DMS53 treated with DMSO at 0.1 percent for 48 hours (cell line): ENCODE measurements around the gene AGPAT2.
A peak's percentile ranks its signal among the peaks of the same experiment; 100 is the strongest.
"Not testable (repeated sequence)": the region's sequence is repeated elsewhere in the genome, so short reads cannot be mapped to it uniquely, and the experiment has no call there.

ENCODE experiments used
- DNase-seq: peaks from one replicate; lab custom pipeline; 2025; ENCODE audit not compliant: unreplicated experiment; lab: John Stamatoyannopoulos, UW

AGPAT2 gene

GRCh38 chr9:136720898-136721338 lies 33.7 kb upstream of the AGPAT2 start:
- no peak for DNase-seq

DNA sequence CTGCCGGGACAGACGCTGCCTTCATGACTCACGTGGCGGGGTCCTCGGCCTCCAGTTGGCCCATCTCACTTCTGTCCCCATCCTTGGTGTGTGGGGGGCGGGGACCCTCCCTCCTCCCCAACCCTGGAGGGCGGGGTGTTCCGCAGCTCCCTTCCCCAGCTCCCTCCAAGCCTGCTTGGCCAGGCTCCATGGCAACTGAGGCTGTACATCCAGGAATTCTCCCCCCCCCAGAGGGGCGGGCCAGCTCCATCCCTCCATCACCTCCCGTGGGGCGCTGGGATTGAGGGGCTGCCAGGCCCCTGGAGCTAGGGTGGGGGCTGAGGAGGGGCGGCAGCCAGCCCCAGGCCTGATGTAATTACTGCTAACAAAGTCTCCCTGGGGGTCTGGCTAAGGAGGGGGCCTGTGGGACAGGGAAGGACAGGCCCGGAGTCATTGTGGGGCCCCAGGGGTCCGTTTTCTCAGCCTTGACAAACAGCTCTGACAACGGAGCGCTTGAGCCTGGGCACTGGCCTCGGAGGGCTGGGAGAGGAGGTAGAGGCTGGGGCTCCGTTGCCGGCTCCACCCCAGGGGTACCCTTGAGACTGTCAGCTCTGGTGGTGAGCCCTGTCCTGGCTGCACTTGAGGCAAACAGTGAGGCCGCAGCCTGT lies 33.1 kb upstream of the AGPAT2 start:
- DNase-seq, result no peak

DNA sequence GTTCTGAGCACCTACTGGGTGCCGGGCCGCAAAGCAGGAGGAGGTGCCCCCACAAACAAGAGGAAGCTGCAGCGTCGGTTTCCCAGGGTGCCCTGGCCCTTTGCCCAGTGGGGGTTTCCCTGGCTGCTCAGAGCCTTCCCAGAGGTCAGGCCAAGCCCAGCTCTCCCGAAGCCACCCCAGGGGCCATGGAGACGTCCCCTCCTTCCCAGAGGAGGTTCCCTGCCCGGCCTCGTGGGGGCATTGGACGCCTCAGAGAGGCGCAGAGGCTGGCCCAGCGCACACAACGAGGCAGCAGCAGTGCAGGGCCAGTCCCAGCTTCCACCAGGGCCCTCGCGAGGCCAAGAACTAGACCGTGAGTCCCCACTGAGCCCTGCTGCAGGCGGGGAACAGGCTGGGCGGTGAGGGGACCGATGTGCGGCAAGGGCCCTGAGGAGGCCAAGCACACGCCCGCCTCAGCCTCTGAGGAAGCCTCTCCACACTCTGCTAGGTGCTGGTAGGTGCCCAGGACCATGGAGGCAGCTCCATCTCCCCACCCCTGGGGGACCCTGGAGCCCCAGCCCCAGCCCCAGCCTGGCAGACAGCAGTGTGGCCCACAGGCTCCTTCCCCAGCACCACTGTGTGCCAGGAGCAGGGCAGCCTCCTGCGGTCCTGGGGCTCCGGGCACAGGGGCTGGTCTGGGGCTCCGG lies 32.1 kb upstream of the AGPAT2 start:
- DNase-seq, result no peak

GRCh38 chr9:136718345-136719194 lies 31.3 kb upstream of the AGPAT2 start:
- DNase-seq, result no peak

DNA sequence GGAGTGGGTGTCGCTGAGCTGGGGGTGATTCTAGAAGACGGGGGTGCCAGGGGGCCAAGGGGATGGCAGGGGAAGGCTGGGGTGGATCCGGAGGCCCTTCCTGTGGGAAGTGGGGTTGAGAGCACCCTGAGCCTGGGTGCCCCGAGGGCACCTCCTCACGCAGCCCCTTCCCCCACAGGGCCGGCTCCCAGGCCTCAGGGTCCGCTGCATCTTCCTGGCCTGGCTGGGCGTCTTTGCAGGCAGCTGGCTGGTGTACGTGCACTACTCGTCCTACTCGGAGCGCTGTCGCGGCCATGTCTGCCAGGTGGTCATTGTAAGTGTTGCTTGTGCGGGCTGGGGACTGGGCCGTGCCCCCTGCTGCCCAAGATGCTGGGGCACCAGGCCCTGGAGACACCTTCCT lies 30.1 kb upstream of the AGPAT2 start:
- no peak for DNase-seq

DNA sequence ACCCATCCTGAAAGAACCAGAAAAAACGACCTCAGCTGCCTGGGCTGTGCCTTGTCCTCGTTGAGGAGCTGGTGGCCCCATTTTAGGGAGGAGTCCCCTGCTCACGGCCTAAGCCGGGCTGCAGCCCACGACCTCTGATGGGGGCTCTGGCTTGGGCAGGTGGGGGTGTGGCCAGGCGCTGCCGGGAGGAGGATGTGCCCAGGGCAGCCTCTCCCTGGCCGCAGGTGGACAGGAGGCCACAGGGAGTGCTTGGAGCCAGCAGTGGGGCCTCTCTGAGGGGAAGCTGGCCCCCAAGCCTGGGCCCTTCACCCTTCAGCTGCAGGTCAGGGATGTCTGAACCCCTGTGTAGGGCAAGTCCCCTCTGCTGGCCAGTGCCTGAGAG lies 27.6 kb upstream of the AGPAT2 start:
- DNase-seq, result no peak

DNA sequence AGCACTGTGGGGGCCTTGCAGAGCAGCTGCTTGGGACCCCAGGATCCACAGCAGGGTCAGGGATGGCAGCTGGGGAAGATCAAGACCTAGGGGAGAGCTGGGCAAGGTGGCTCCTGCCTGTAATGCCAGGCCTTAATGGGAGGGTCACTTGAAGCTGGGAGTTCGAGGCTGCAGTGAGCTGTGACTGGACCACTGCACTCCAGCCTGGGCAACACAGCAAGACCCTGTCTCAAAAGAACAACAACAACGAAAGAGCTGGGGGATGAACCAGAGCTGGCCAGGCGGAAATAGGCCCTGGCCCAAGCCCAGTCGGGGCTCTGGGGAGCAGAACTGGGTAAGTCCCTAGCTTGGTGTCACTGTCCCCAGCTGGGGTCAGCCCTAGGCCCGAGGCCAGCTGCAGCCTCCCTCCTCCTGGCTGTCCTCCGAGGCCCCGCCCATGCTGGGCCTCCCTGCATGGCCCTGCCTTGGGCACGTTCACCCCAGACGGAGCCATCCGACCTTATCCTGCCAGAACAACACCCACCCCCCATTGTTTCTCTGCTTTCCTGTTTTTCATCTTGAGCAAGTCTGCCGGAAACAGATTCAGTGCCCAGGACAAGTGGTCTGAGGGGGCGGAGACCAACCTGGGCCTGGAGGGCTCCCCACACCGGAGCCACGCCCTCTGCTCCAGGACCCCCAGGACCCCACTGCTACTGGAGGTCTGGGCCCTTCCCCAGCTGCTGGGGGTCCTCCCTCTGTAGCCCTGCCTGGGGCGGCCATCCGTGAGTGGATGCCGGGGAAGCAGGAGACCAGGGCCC lies 27.0 kb upstream of the AGPAT2 start:
- no peak for DNase-seq

GRCh38 chr9:136713550-136713949 lies 26.3 kb upstream of the AGPAT2 start:
- DNase-seq, result no peak

DNA sequence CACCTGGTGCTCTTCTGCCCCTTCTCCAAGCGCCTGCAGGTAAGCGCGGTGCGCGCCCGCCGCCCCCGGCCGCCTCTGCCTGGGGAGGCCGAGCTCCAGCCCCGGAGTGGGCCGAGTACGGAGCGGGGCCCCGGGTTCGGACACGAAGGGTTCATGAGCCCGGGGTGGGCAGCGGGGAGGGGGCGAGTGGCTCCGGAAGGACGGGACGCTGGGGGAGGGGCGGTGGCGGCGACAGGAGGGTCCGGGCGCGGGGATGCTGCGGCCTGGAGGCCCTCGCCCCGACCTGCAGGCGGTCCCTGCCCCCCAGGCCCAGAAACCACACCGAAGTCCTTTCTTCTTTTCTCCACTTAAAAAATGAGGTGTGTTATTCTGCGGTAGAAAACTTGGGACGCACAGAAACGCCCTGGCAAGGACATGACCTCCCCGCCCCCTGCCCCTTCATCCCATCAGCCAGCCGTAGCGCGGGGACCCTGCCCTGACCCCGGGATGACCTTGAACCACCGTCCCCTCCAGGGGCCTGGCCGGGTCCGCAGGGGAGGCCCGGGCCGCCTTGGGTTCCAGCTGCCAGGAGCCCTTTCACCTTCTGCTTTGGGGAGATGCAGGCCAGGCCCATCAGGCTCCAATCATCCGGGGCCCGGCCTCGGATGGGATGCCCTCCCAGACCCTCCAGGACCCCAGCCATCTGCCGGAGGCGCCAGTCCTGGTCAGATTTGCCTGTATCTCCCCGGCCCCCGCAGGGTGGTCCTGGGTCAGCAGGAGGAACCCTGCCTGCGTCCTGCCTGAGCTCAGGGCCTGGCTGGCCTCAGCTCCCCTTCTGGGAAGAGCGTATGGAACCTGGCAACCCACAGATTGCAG lies 25.7 kb upstream of the AGPAT2 start:
- DNase-seq, result no peak

- DNase-seq, result peak; percentile 49
Measured at GRCh38 chr9:136711751-136712689, 24.8 kb upstream of the AGPAT2 start, which contains the start of gene DIPK1B. TSS of gene DIPK1B (plus strand) at chr9:136712572. CDS start at chr9:136712666, 94 bp downstream.

DNA sequence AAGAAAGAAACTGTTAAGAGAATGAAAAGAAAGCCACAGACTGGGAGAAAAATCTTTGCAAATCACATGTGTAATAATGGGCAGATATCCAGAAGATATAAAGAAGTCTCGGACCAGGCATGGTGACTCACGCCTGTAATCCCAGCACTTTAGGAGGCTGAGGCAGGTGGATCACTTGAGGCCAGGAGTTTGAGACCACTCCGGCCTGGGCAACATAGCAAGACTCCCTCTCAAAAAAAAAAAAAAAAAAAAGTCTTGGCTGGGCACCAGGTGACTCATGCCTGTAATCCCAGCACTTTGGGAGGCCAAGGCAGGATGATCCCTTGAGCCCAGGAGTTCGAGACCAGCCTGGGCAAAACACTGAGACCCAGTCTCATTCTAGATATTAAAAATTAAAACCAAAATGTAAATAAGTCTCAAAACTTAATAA lies 24.0 kb upstream of the AGPAT2 start:
- DNase-seq, result not testable (repeated sequence)

DNA sequence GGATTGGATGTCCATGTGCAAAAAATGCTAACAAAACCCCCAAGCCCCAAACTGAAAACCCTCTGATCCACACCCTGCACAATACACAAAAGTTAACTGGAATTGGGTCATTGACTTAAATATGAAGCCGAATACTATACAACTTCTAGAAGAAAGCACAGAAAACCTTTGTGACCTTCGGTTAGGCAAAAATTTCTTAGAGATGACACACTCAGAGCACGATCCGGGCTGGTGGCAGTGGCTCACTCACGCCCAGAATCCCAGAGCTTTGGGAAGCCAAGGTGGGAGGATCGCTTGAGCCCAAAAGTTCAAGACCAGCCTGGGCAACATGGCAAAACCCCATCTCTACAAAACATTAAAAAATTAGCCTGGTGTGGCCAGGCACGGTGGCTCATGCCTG lies 23.3 kb upstream of the AGPAT2 start:
- DNase-seq, result no peak

- DNase-seq, result no peak
Measured at GRCh38 chr9:136709454-136710109, 22.3 kb upstream of the AGPAT2 start.

- DNase-seq, result no peak
Measured at GRCh38 chr9:136707849-136708517, 20.7 kb upstream of the AGPAT2 start.

- no peak for DNase-seq
Measured at GRCh38 chr9:136707011-136707410, 19.8 kb upstream of the AGPAT2 start.

- no peak for DNase-seq
Measured at GRCh38 chr9:136705564-136705963, 18.3 kb upstream of the AGPAT2 start.

DNA sequence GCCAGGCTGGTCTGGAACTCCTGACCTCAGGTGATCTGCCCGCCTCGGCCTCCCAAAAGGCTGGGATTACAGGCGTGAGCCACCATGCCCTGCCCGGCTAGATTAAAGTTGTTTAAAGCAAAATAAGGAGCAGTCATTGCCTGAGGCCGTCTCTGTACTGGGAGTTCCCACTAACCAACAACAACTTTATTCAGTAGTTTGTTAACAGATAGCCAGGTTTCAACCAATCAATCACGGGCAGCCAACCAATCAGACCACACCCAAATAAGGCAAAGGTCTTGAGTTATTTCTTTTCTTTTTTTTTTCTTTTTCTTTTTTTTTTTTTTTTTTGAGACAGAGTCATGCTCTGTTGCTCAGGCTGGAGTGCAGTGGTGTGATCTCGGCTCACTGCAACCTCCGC lies 17.5 kb upstream of the AGPAT2 start:
- not testable (repeated sequence) for DNase-seq
